Muscle of arm (tissue), 12 donors: ENCODE measurements around the gene STXBP5L. TPM values are rescaled to one million over a fixed set of nuclear protein-coding genes. Genes with fewer than 3 reads are reported as not detected.
A peak's percentile ranks its signal among the peaks of the same experiment; 100 is the strongest.
"Not testable (repeated sequence)": the region's sequence is repeated elsewhere in the genome, so short reads cannot be mapped to it uniquely, and the experiment has no call there.

Experiments
- DNase-seq: peaks from one replicate; pipeline ENCODE4 v3.0.0-alpha.2; 2013
- polyA plus RNA-seq, 12 donors: library from polyadenylated mRNA; unstranded; fragments of 120-200 nt; gene quantifications; one replicate each; pipeline ENCODE4 v1.2.1, GENCODE V29; 2013; ENCODE audit not compliant: insufficient read length in 12 of 12

STXBP5L gene
- polyA plus RNA-seq, 12 donors = 0.03 to 0.18 (median 0.05) TPM; not detected in 7

GRCh38 chr3:121430664-121431215 lies 522.7 kb downstream of the STXBP5L start:
- no peak for DNase-seq

- peak; percentile 46 for DNase-seq
These were observed 523.9 kb downstream of the STXBP5L start for GRCh38 chr3:121431726-121432517.

GRCh38 chr3:121436074-121436473 lies 528.1 kb downstream of the STXBP5L start:
- DNase-seq = no peak

DNA sequence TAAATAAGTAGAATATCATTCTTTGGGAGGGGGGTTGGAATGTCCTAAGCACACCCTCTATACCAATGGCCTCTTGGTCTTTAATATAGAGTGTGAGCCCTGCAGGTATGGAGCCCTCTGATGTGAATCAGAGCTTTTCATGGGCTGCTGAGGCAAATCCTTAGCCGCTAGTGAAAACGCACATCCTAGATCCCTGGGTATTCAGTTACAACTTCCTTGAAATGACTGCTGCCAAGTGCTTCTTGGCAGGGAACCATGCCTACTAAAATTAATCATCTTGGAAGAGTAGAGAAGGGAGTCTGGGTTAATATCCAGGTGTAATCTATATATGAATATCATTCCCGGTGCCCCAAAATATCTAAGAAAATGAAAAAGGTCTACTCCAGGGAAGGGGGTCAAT lies 528.6 kb downstream of the STXBP5L start:
- no peak for DNase-seq

DNA sequence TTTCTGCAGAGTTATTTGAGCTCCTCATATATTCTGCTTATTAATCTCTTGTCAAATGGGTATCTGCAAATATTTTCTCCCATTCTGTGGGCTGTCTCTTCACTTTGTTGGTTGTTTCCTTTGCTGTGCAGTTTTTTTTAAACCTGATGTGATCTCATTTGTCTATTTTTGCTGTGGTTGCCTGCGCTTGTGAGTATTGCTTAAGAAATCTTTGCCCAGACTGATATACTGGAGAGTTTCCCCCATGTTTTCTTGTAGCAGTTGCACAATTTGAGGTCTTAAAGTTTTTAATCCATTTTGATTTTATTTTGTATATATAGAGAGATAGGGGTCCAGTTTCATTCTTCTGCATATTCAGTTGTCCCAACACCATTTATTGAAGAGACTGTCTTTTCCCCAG lies 535.5 kb downstream of the STXBP5L start:
- no peak for DNase-seq

DNA sequence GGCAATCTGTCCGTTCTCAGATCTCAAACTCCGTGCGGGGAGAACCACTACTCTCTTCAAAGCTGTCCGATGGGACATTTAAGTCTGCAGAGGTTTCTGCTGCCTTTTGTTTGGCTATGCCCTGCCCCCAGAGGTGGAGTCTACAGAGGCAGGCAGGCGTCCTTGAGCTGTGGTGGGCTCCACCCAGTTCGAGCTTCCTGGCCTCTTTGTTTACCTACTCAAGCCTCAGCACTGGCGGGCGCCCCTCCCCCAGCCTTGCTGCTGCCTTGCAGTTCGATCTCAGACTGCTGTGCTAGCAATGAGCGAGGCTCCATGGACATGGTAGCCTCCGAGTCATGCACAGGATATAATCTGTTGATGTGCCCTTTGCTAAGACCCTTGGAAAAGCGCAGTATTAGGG lies 543.7 kb downstream of the STXBP5L start:
- DNase-seq = not testable (repeated sequence)

DNA sequence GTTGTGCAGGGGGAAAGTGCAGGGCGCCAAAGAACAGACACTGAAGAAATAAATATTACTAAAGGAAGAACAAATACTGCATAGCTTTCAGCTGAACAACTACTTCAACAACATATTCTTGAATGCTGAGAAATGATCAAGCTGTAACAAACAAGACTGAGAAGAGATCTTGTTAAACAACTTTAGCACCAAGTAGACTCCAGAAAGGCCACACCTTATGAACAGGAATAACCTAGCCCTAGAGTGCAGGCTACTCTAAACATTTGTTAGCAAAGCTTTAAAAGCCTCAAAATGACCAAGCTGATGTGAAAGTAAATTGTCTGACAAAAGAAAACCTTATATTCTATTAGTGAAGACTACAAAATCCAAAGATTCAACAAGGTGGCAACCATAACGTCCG lies 554.6 kb downstream of the STXBP5L start:
- DNase-seq = no peak

GRCh38 chr3:121463745-121464144 lies 555.7 kb downstream of the STXBP5L start:
- no peak for DNase-seq

- no peak for DNase-seq
These were observed 559.1 kb downstream of the STXBP5L start for GRCh38 chr3:121467085-121467484.

DNA sequence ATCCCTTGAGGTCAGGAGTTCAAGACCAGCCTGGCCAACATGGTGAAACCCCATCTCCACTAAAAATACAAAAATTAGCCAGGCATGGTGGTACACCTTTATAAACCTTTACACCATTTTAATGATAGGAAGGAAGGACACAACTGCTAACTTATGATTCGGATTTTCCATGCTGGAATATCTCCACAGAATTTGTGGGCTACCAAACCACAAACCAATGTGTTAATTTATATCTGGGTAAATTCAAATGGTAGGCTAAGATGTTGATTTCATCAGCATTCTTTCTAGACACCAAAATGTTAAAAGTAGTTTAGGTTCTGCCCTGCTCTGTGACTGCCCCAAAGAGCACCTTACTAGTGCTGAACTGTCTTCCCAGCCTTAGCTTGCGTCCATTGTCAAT lies 565.0 kb downstream of the STXBP5L start:
- DNase-seq = no peak

Other genes starting within 250 kb of the STXBP5L start
- 1 to 10 TPM in 2 of 12 donors, under 1 TPM in 7, not detected in 3; 0.09 to 1.4 (median 0.41) TPM for gene HGD, start 226.0 kb upstream of the STXBP5L start, polyA plus RNA-seq
- 10 to 100 TPM in 11 of 12 donors, not detected in 1; 15.3 to 32.1 (median 19.8) TPM for gene RABL3, start 165.7 kb upstream of the STXBP5L start, polyA plus RNA-seq
- gene GTF2E1, start 165.5 kb upstream of the STXBP5L start, polyA plus RNA-seq = 10 to 100 TPM in 11 of 12 donors, not detected in 1; 10.0 to 28.7 (median 11.7) TPM